Vagina (tissue), 2 donors: ENCODE data around the gene ROR2.

Experiments
- CTCF ChIP-seq, 3 experiments: fragments of 450-650 bp in 2 of 3; fragments of 200-600 bp in 1 of 3; sonication (generic) in 1 of 3; IDR thresholded peaks; one replicate each; pipeline ENCODE4 v1.5.1; 2017 to 2019; ENCODE audit warnings: antibody characterized with exemption in 3 of 3, mild to moderate bottlenecking in 2 of 3, moderate library complexity in 2 of 3
- POLR2AphosphoS5 ChIP-seq, 2 donors: sonication (generic); formaldehyde crosslinking; IDR thresholded peaks; one replicate each; pipeline ENCODE4 v1.9.0; 2017; ENCODE audit warnings: antibody characterized with exemption in 2 of 2, mild to moderate bottlenecking in 2 of 2, low read depth in 1 of 2; ENCODE audit not compliant: insufficient read depth in 1 of 2

- TF ChIP-seq CTCF (IDR thresholded peaks at IDR 0.05) (no peak), POLR2AphosphoS5 (IDR thresholded peaks at IDR 0.05; ENCODE audit: insufficient read depth in 1 of 2, low read depth in 1 of 2) (no peak)
Measured at GRCh38 chr9:91776409-91777291, 173.4 kb downstream of the ROR2 start.
